K562 (cell line): ENCODE measurements around the gene HRC. TPM values are rescaled to one million over a fixed set of nuclear protein-coding genes. Genes with fewer than 3 reads are reported as not detected.

Source experiments
- CBX8 ChIP-seq: fragments of 200-600 bp; sonication (generic); IDR thresholded peaks from 2 replicates; pipeline ENCODE4 v1.6.1; 2012; ENCODE audit warnings: borderline replicate concordance, mixed run types, low read depth, mild to moderate bottlenecking, moderate library complexity, mixed read lengths, low read length, control low read depth, inconsistent platforms; ENCODE audit not compliant: poor library complexity, severe bottlenecking; ENCODE audit errors: extremely low read depth
- CHD1 ChIP-seq: fragments of 200-600 bp; sonication (generic); IDR thresholded peaks from one replicate; pipeline ENCODE4 v1.6.1; 2012; ENCODE audit warnings: mild to moderate bottlenecking, moderate library complexity, low read length, inconsistent platforms
- CTBP1 ChIP-seq: fragments of 450-650 bp; IDR thresholded peaks from 2 replicates; pipeline ENCODE4 v1.6.1; 2016; ENCODE audit warnings: borderline replicate concordance
- GATA2 ChIP-seq: sonication (generic); formaldehyde crosslinking; IDR thresholded peaks from 2 replicates; pipeline ENCODE4 v1.4.0; 2020; ENCODE audit warnings: mild to moderate bottlenecking, missing genetic modification reagents
- MCM7 ChIP-seq, 2 experiments: fragments of 450-650 bp; IDR thresholded peaks; 2 replicates each; pipeline ENCODE4 v1.6.1; 2016 to 2018
- MYC ChIP-seq, 2 experiments: fragments of 250-450 bp in 1 of 2; sonication (Bioruptor Pico) in 1 of 2; IDR thresholded peaks; 2 replicates each; pipeline versions ENCODE4 v1.5.1 to v1.6.1; 2012 to 2021; ENCODE audit warnings: low read depth in 2 of 2, borderline replicate concordance in 1 of 2, improper control_type of control experiment in 1 of 2, low read length in 1 of 2, mild to moderate bottlenecking in 1 of 2, moderate library complexity in 1 of 2
- NFXL1 ChIP-seq: fragments of 450-650 bp; formaldehyde crosslinking; IDR thresholded peaks from 2 replicates; pipeline ENCODE4 v1.4.0; 2021; ENCODE audit warnings: mild to moderate bottlenecking
- PCBP2 ChIP-seq: fragments of 200-400 bp; formaldehyde crosslinking; IDR thresholded peaks from 2 replicates; pipeline ENCODE4 v1.6.1; 2018; ENCODE audit warnings: low read length, low read depth, mild to moderate bottlenecking, moderate library complexity; ENCODE audit not compliant: poor library complexity, severe bottlenecking
- POLR2AphosphoS5 ChIP-seq: IDR thresholded peaks from 2 replicates; pipeline ENCODE4 v1.6.1; 2011; ENCODE audit warnings: mild to moderate bottlenecking, low read depth, low read length, moderate library complexity; ENCODE audit not compliant: control insufficient read depth, insufficient read depth
- RB1 ChIP-seq: fragments of 450-650 bp; IDR thresholded peaks from 2 replicates; pipeline ENCODE4 v1.6.1; 2017; ENCODE audit warnings: low read depth, mild to moderate bottlenecking
- RUNX1 ChIP-seq: sonication (generic); IDR thresholded peaks from 2 replicates; pipeline ENCODE4 v1.6.1; 2016; ENCODE audit warnings: antibody characterized with exemption, low read depth
- SP2 ChIP-seq: IDR thresholded peaks from 2 replicates; pipeline ENCODE4 v1.6.1; 2011; ENCODE audit warnings: mild to moderate bottlenecking, low read depth, low read length, moderate library complexity; ENCODE audit not compliant: poor library complexity, severe bottlenecking; ENCODE audit errors: extremely low read depth
- ZBTB17 ChIP-seq: fragments of 450-650 bp; formaldehyde crosslinking; IDR thresholded peaks from 2 replicates; pipeline ENCODE4 v1.4.0; 2020; ENCODE audit warnings: mild to moderate bottlenecking
- ZNF12 ChIP-seq: sonication (generic); formaldehyde crosslinking; IDR thresholded peaks from 2 replicates; pipeline ENCODE4 v1.4.0; 2020; ENCODE audit warnings: mild to moderate bottlenecking, missing genetic modification reagents
- ZNF134 ChIP-seq: fragments of 250-450 bp; sonication (Bioruptor Pico); conservative IDR thresholded peaks from 2 replicates; pipeline ENCODE4 v1.4.0; 2020
- ZNF24 ChIP-seq: fragments of 450-650 bp; IDR thresholded peaks from 2 replicates; pipeline ENCODE4 v1.6.1; 2016
- ZNF707 ChIP-seq: fragments of 250-450 bp; sonication (Bioruptor Pico); conservative IDR thresholded peaks from 2 replicates; pipeline ENCODE4 v1.8.0; 2022; ENCODE audit warnings: inconsistent platforms, mild to moderate bottlenecking, moderate library complexity
- polyA plus RNA-seq, 8 experiments: library from polyadenylated mRNA; depleted of rRNA in 4 of 8; stranded (reverse) in 5 of 8; unstranded in 3 of 8; fragments of >200 nt; fragmentation: Nextera tagmentation in 2 of 8; fragmentation: Illumina TruSeq in 1 of 8; extraction: Ambion mirVana in 2 of 8; extraction: Trizol in 1 of 8; gene quantifications; 2 replicates each; pipeline versions ENCODE4 v1.2.1 to v1.2.3, GENCODE V29; 2011 to 2014; ENCODE audit warnings: inconsistent platforms in 1 of 8, missing spikeins in 1 of 8
- total RNA-seq, 7 experiments: library from RNA; depleted of rRNA in 6 of 7; stranded (reverse); fragments of >200 nt in 6 of 7; fragmentation: Illumina TruSeq in 2 of 7; extraction: Trizol in 2 of 7; gene quantifications; 2 replicates each; pipeline versions ENCODE4 v1.2.1 to v1.2.3, GENCODE V29; 2011 to 2021; ENCODE audit warnings: low replicate concordance in 1 of 7
- TF ChIP-seq, protein P1 (sequence below): IDR thresholded peaks from 2 replicates; pipeline ENCODE4 v1.6.1; 2012; ENCODE audit warnings: low read depth, low read length, improper control_type of control experiment, borderline replicate concordance
- TF ChIP-seq, protein P2 (sequence below): fragments of 250-450 bp; sonication (Bioruptor Pico); IDR thresholded peaks from 2 replicates; pipeline ENCODE4 v1.5.0; 2022; ENCODE audit warnings: mild to moderate bottlenecking
- TF ChIP-seq, protein P3 (sequence below): fragments of 200-800 bp; sonication (Bioruptor generic); IDR thresholded peaks from 2 replicates; pipeline ENCODE4 v1.6.1; 2016; ENCODE audit warnings: missing genetic modification characterization, missing compliant biosample characterization

Gene HRC
- total and polyA plus RNA-seq, 9 of the 15 experiments (the other 6 are each of a cell fraction or from before 2014, with no cell fraction given), result 0.66 to 18.7 (median 13.1) TPM

DNA sequence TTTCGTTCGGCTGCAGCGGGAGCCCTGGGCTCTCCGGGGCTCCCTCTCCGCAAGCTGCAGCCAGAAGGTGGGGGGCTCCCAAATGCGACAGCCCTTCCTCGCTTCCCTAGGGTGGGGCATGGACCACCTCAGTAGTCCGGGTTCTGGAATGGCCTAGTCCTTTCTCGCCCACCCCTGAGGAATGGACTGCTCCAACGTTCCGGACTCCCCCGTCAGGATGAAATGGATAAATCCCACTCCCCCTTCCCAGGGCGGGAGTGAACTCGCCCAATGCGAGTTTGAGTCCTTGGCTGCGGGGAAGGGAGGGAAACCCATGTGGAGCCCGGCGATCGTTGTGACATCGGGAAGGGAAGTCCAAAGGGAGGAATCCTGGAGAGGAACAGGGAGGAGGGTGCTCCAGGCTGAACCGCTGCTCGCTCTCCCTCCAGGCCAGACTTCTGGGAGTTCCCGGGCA is 5.5 kb downstream of the HRC start (continued):
- TF ChIP-seq, protein P1, sequence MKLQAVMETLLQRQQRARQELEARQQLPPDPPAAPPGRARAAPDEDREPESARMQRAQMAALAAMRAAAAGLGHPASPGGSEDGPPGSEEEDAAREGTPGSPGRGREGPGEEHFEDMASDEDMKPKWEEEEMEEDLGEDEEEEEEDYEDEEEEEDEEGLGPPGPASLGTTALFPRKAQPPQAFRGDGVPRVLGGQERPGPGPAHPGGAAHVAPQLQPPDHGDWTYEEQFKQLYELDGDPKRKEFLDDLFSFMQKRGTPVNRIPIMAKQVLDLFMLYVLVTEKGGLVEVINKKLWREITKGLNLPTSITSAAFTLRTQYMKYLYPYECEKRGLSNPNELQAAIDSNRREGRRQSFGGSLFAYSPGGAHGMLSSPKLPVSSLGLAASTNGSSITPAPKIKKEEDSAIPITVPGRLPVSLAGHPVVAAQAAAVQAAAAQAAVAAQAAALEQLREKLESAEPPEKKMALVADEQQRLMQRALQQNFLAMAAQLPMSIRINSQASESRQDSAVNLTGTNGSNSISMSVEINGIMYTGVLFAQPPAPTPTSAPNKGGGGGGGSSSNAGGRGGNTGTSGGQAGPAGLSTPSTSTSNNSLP, result no peak
- TF ChIP-seq CBX8 (no peak), ZNF134 (CRISPR knock-in tag) (no peak), ZNF12 (CRISPR knock-in tag) (no peak), ZNF707 (CRISPR knock-in tag) (no peak), RUNX1 (no peak), POLR2AphosphoS5 (peak; percentile 9; the same call in 1 of the 2 replicates), SP2 (no peak), CHD1 (peak; percentile 96), NFXL1 (no peak), CTBP1 (no peak), ZBTB17 (CRISPR knock-in tag) (no peak), PCBP2 (no peak), MCM7 (IDR thresholded peaks at IDR 0.05) (no peak), MYC (IDR thresholded peaks at IDR 0.05; ENCODE audit: low read depth, low read length) (no peak), MYC (CRISPR knock-in tag; IDR thresholded peaks at IDR 0.05; ENCODE audit: borderline replicate concordance, low read depth) (no peak), RB1 (peak; percentile 10; the same call in 1 of the 2 replicates), ZNF24 (no peak), GATA2 (no peak)
- TF ChIP-seq, protein P2, sequence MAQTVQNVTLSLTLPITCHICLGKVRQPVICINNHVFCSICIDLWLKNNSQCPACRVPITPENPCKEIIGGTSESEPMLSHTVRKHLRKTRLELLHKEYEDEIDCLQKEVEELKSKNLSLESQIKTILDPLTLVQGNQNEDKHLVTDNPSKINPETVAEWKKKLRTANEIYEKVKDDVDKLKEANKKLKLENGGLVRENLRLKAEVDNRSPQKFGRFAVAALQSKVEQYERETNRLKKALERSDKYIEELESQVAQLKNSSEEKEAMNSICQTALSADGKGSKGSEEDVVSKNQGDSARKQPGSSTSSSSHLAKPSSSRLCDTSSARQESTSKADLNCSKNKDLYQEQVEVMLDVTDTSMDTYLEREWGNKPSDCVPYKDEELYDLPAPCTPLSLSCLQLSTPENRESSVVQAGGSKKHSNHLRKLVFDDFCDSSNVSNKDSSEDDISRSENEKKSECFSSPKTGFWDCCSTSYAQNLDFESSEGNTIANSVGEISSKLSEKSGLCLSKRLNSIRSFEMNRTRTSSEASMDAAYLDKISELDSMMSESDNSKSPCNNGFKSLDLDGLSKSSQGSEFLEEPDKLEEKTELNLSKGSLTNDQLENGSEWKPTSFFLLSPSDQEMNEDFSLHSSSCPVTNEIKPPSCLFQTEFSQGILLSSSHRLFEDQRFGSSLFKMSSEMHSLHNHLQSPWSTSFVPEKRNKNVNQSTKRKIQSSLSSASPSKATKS (CRISPR knock-in tag), result no peak
- TF ChIP-seq, protein P3, sequence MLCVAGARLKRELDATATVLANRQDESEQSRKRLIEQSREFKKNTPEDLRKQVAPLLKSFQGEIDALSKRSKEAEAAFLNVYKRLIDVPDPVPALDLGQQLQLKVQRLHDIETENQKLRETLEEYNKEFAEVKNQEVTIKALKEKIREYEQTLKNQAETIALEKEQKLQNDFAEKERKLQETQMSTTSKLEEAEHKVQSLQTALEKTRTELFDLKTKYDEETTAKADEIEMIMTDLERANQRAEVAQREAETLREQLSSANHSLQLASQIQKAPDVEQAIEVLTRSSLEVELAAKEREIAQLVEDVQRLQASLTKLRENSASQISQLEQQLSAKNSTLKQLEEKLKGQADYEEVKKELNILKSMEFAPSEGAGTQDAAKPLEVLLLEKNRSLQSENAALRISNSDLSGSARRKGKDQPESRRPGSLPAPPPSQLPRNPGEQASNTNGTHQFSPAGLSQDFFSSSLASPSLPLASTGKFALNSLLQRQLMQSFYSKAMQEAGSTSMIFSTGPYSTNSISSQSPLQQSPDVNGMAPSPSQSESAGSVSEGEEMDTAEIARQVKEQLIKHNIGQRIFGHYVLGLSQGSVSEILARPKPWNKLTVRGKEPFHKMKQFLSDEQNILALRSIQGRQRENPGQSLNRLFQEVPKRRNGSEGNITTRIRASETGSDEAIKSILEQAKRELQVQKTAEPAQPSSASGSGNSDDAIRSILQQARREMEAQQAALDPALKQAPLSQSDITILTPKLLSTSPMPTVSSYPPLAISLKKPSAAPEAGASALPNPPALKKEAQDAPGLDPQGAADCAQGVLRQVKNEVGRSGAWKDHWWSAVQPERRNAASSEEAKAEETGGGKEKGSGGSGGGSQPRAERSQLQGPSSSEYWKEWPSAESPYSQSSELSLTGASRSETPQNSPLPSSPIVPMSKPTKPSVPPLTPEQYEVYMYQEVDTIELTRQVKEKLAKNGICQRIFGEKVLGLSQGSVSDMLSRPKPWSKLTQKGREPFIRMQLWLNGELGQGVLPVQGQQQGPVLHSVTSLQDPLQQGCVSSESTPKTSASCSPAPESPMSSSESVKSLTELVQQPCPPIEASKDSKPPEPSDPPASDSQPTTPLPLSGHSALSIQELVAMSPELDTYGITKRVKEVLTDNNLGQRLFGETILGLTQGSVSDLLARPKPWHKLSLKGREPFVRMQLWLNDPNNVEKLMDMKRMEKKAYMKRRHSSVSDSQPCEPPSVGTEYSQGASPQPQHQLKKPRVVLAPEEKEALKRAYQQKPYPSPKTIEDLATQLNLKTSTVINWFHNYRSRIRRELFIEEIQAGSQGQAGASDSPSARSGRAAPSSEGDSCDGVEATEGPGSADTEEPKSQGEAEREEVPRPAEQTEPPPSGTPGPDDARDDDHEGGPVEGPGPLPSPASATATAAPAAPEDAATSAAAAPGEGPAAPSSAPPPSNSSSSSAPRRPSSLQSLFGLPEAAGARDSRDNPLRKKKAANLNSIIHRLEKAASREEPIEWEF (CRISPR knock-in tag), result no peak
